Measurements from ENCODE around the gene SH3RF2. TPM values are rescaled to one million over a fixed set of nuclear protein-coding genes. Genes with fewer than 3 reads are reported as not detected.

The SH3RF2 gene
- total RNA-seq, 4 donors from 2014 or later: 67.9 to 172 (median 96.3) TPM

DNA sequence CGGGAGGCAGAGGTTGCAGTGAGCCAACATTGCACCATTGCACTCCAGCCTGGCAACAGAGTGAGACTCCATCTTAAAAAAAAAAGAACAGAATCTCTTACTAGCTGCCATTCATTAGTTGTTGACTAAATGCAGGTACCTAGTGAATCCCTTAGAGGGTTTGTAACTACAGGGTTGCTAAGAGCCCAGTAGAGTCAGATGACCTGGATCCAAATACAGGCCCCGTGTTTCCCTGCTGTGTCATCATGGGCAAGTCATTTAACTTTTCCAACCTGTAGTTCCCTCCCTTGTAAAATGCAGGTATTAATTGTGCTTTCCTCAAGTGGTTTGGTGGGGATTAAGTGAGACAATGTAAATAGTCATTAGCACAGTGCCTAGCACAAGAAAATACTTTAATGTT lies 136.2 kb downstream of the SH3RF2 start:
- WGBS, 2 donors (ENCODE audit: low coverage in 1 of 2): 92 to 100% methylated on average over 1 to 2 of the region's 2 CpGs
- H3K4me1 ChIP-seq: peaks cover 0 to 9% (median 0%) of the 10 kb centered on the region in 4 donors
- intact Hi-C loops (cut with DNase I; ENCODE audit: low total_unique reads) (no loop called here), in situ Hi-C loops (cut with MboI; ENCODE audit: low pct_ligation_motif_present in 1 of 4, low pct_unique_long_range_greater_than_20kb in 1 of 4, low sequenced_read_pairs in 3 of 4) (loop anchor here (25.0 kb wide), 3 partner anchors 160 to 1860 kb away; no protein-coding TSS in a partner anchor)
- H3K27ac ChIP-seq: no peak overlapping the region
- no peaks in the 10 kb centered on the region for H3K27me3 ChIP-seq
- H3K4me3 ChIP-seq: no peak overlapping the region
- TF ChIP-seq, protein P1, sequence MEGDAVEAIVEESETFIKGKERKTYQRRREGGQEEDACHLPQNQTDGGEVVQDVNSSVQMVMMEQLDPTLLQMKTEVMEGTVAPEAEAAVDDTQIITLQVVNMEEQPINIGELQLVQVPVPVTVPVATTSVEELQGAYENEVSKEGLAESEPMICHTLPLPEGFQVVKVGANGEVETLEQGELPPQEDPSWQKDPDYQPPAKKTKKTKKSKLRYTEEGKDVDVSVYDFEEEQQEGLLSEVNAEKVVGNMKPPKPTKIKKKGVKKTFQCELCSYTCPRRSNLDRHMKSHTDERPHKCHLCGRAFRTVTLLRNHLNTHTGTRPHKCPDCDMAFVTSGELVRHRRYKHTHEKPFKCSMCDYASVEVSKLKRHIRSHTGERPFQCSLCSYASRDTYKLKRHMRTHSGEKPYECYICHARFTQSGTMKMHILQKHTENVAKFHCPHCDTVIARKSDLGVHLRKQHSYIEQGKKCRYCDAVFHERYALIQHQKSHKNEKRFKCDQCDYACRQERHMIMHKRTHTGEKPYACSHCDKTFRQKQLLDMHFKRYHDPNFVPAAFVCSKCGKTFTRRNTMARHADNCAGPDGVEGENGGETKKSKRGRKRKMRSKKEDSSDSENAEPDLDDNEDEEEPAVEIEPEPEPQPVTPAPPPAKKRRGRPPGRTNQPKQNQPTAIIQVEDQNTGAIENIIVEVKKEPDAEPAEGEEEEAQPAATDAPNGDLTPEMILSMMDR (IDR thresholded peaks at IDR 0.05): no peak
- TF ChIP-seq POLR2A (IDR thresholded peaks at IDR 0.05) (no peak), EP300 (IDR thresholded peaks at IDR 0.05; ENCODE audit: low read depth) (no peak), POLR2AphosphoS5 (IDR thresholded peaks at IDR 0.05) (no peak)
- no peak for DNase-seq
- H3K9me3 ChIP-seq: no peaks in the 10 kb centered on the region
- no peaks in the 10 kb centered on the region for H3K36me3 ChIP-seq

DNA sequence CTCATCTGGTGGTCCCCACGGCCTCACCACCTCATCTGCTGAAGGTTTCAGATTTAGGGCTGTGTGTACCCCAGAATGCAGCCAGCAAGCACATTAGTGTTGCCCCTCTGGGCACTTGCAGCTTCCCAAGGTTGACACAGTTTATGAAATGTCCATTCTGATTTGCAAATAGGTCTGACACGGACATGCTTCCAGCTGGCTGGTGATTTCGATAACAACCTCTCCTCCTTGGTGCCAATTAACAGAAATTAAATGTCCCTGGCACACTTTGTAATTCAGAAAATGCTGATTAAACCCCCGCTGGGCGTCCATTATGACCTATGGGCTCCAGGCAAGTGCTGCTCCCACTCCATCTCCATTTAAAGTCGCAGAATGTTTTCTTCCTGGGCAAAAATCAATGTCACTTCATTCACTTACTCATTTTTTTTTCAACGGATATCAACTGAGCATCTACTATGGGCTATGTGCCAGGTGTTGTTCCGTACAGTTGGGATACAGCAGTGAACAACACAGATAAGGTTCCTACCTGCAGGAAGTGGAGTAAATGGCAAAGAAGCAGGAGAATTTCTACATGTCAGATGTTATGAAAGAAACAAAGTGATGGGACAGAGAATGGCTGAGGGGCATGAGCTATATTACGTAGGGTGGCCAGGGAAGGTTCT lies 137.0 kb downstream of the SH3RF2 start:
- peak; percentile 15 for DNase-seq
- H3K27ac ChIP-seq: no peak overlapping the region

DNA sequence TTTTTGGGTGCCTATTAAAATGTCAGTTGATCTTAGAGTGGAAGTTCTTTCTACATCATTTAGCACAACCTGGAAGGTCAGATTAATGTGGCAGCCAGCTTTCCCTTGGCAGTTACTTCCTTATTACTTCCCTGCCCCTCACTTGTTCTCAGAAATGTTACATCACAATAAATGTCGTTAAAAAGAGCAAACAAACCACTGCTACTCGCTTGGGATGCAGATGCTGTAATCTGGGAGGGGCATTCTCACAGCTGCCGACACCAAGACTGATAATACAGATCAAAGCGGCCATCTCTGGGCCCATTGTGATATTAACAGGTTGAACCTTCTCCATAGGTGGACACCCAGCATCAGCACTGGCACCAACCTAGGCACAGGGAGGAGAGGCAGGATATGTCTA lies 139.7 kb downstream of the SH3RF2 start:
- Histone ChIP-seq H3K27ac (peak overlapping the region in 2 of 4 donors; percentile 8 to 32), H3K36me3 (no peaks in the 10 kb centered on the region), H3K9me3 (no peaks in the 10 kb centered on the region), H3K4me1 (peaks cover 0 to 9% (median 0%) of the 10 kb centered on the region in 4 donors), H3K4me3 (no peak overlapping the region), H3K27me3 (no peaks in the 10 kb centered on the region)
- in situ Hi-C loops (cut with MboI; ENCODE audit: low pct_ligation_motif_present in 1 of 4, low pct_unique_long_range_greater_than_20kb in 1 of 4, low sequenced_read_pairs in 3 of 4): no loop called here
- TF ChIP-seq POLR2AphosphoS5 (IDR thresholded peaks at IDR 0.05): peak in 1 of 3 donors; percentile 53
- TF ChIP-seq, protein P1 (IDR thresholded peaks at IDR 0.05): no peak
- DNase-seq: peak; percentile 49
- intact Hi-C loops (cut with DNase I; ENCODE audit: low total_unique reads): no loop called here
- WGBS, 2 donors (ENCODE audit: low coverage in 1 of 2): 31% methylated on average over 4 of the region's 4 CpGs; no CpG with 5 or more reads in 1 of the 2 donors

More for the DNA sequence above, 137.0 kb downstream of the SH3RF2 start:
- in situ Hi-C loops (cut with MboI; ENCODE audit: low pct_ligation_motif_present in 1 of 4, low pct_unique_long_range_greater_than_20kb in 1 of 4, low sequenced_read_pairs in 3 of 4) (loop anchor here (25.0 kb wide), 3 partner anchors 161 to 1861 kb away; no protein-coding TSS in a partner anchor), intact Hi-C loops (cut with DNase I; ENCODE audit: low total_unique reads) (no loop called here)
- TF ChIP-seq, protein P1 (IDR thresholded peaks at IDR 0.05): no peak
- TF ChIP-seq POLR2AphosphoS5 (IDR thresholded peaks at IDR 0.05): no peak
- TF ChIP-seq POLR2A (IDR thresholded peaks at IDR 0.05): no peak
- no peak for TF ChIP-seq EP300 (IDR thresholded peaks at IDR 0.05; ENCODE audit: low read depth)
- H3K9me3 ChIP-seq: no peaks in the 10 kb centered on the region
- H3K27me3 ChIP-seq: no peaks in the 10 kb centered on the region
- H3K36me3 ChIP-seq: no peaks in the 10 kb centered on the region
- no peak overlapping the region for H3K4me3 ChIP-seq
- WGBS, 2 donors (ENCODE audit: low coverage in 1 of 2): 37 to 48% methylated on average over 4 to 9 of the region's 9 CpGs
- H3K4me1 ChIP-seq: peaks cover 0 to 9% (median 0%) of the 10 kb centered on the region in 4 donors

DNA sequence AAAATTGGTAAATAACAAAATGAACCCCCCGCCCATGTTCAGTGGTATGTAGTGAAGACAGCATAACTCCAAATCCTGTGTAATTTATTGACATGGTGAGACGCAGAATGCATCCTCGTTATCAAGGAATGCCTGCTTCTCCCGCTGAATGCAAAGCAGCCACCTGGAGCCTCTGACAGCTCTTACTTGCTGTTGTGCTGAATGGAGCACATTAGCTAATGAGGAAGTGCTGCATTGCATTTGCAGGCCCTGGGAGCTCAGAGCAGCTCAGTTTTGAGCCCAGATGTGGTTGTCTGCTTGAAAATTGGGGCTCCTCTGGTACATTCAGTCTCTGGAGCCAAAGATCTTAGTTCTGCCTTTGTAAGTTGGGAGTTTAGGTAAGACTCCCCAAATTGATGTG lies 140.1 kb downstream of the SH3RF2 start:
- no peak overlapping the region for H3K4me3 ChIP-seq
- 50 to 100% methylated on average over 1 to 4 of the region's 4 CpGs for WGBS, 2 donors (ENCODE audit: low coverage in 1 of 2)
- TF ChIP-seq POLR2AphosphoS5 (IDR thresholded peaks at IDR 0.05) (no peak), POLR2A (IDR thresholded peaks at IDR 0.05) (no peak), EP300 (IDR thresholded peaks at IDR 0.05; ENCODE audit: low read depth) (no peak)
- TF ChIP-seq, protein P1 (IDR thresholded peaks at IDR 0.05): no peak
- DNase-seq: no peak
- H3K27me3 ChIP-seq: no peaks in the 10 kb centered on the region
- peak overlapping the region in 2 of 4 donors; percentile 8 to 32 for H3K27ac ChIP-seq
- intact Hi-C loops (cut with DNase I; ENCODE audit: low total_unique reads) (no loop called here), in situ Hi-C loops (cut with MboI; ENCODE audit: low pct_ligation_motif_present in 1 of 4, low pct_unique_long_range_greater_than_20kb in 1 of 4, low sequenced_read_pairs in 3 of 4) (no loop called here)
- no peaks in the 10 kb centered on the region for H3K9me3 ChIP-seq
- H3K4me1 ChIP-seq: peaks cover 0 to 9% (median 0%) of the 10 kb centered on the region in 4 donors
- no peaks in the 10 kb centered on the region for H3K36me3 ChIP-seq
